GM20000 (cell line): ENCODE data around the gene ZNF74.

Experiments used
- DNase-seq: peaks from one replicate; pipeline ENCODE4 v3.0.0; 2012; ENCODE audit warnings: low spot score
- TF ChIP-seq, protein P1 (sequence below): IDR thresholded peaks from 2 replicates; pipeline ENCODE4 v1.5.1; 2012; ENCODE audit warnings: mild to moderate bottlenecking, control low read depth; ENCODE audit errors: extremely low read depth, missing control alignments

ZNF74 gene

DNA sequence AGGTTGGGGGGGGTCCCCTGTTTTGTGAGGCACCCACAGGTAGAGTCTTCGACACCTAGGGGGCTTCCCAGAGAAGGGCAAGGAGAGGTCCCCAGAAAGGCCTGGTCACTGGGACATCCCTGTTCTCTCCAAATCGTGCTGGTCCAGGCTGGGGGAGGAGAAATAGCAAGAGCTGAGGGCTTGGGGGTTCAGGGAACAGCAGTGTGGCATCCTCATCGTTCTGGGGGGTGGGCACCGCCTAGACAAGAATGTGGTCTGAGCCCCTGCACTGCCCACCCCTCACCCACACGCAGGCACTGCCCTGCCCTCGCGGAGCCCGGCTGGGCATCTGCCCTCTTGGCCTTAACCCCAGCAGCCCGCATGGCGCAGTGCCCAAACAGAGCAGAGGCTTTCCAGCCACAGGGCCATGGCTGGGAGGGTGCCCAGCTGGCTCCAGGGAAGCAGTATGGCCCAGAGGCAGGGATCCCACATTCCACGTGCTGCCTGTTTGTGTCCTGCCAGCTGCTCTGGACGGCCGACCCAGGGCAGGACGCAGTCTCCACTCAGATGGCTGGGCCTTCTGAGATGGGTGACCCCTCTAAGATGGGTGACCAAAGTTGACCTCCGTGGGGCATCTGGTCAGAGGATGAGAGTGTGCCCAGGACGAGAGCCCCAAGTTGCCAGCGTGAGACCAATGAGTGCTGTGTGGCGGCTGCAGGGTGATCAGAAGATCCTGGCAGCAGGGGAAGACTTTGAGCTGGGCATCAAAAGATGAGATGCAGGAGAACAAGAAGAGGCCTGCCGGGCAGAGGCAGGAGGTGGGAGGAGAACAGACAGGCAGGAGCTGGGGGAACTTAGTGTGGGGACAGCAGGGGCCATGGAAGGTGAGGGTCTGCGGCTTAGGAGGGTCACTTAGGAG, 29.3 kb downstream of the ZNF74 start:
- TF ChIP-seq, protein P1, sequence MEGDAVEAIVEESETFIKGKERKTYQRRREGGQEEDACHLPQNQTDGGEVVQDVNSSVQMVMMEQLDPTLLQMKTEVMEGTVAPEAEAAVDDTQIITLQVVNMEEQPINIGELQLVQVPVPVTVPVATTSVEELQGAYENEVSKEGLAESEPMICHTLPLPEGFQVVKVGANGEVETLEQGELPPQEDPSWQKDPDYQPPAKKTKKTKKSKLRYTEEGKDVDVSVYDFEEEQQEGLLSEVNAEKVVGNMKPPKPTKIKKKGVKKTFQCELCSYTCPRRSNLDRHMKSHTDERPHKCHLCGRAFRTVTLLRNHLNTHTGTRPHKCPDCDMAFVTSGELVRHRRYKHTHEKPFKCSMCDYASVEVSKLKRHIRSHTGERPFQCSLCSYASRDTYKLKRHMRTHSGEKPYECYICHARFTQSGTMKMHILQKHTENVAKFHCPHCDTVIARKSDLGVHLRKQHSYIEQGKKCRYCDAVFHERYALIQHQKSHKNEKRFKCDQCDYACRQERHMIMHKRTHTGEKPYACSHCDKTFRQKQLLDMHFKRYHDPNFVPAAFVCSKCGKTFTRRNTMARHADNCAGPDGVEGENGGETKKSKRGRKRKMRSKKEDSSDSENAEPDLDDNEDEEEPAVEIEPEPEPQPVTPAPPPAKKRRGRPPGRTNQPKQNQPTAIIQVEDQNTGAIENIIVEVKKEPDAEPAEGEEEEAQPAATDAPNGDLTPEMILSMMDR, result no peak
- no peak for DNase-seq

DNA sequence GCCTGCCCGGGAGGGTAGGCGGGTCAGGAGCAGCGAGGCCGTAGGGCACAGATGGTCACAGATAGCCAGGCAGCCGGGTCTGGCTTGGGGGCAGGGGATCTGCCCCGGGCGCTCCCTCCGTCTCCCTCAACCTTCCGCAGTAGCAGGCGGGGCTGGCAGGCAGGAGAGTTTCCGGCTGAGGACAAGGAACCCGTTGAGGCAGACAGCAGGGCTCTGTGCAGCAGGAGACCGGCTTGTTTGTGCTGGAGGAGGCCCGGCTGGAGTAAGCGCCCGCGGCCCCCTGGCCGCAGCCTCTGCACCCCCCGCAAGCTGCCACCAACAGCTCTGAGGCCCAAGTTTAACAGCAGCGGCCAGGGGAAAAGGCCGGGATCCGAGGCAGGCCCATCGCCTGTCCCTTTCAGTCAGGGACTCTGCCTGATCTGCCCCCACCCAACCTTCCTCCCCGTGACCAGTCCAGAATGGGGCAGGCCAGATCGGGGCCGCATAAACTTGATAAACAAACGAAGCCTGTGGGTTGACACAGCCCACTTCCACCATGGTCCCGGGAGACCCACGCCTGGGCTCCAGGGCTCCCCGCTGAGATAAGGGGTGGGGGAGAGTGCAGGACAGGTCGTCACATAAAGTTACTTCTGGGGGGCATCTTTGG, 30.1 kb downstream of the ZNF74 start:
- TF ChIP-seq, protein P1, result no peak
- no peak for DNase-seq

DNA sequence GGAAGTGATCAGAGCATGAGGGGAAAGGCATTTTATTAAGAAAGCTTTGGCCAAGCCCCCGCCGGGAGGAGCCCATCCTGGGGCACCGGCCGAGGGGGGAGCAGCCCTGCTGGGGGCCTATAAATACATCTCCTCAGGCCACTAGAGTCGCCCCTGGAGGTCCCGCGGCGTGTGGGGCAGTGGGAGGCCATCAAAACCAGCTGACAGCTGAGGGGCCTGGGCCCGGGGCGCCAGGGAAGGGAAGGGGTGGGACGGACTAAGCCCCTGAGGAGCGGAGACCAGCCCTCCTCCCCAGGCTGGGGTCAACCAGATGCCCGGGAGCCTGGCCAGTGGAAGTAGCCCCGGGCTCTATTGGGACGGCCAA, 30.6 kb downstream of the ZNF74 start:
- TF ChIP-seq, protein P1, result no peak
- DNase-seq, result no peak

DNA sequence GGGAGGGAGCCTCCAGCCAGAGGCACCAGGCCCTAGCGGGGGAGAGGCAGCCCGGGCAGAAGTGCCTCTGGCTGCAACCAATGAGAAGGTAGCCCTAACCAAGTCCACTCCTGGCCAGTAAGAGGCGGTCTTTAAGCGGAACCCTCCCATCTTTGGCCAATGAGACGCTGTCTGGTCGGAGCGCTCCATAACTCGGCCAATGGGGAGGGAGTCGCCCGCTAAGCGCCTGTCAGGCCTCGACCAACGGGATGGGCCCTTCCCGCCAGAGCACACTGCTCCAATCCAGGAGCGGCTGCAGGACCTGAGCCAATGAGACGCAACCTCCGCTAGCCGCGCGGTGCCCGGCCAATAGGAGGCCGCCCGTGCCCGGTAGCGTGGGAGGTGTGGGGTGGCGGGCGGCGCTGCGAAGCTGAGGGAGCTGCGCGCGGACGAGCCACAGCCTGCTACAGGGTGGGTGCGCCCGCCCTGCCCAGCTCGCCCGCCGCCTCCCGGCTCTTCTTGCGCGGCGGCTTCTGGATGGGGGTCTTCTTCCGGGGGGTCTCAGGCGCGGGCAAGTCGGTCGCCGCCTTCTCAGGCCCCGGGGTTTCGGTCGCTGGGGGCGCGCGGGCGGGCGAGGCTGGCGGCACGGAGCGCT, 31.1 kb downstream of the ZNF74 start:
- no peak for DNase-seq
- TF ChIP-seq, protein P1, result no peak

DNA sequence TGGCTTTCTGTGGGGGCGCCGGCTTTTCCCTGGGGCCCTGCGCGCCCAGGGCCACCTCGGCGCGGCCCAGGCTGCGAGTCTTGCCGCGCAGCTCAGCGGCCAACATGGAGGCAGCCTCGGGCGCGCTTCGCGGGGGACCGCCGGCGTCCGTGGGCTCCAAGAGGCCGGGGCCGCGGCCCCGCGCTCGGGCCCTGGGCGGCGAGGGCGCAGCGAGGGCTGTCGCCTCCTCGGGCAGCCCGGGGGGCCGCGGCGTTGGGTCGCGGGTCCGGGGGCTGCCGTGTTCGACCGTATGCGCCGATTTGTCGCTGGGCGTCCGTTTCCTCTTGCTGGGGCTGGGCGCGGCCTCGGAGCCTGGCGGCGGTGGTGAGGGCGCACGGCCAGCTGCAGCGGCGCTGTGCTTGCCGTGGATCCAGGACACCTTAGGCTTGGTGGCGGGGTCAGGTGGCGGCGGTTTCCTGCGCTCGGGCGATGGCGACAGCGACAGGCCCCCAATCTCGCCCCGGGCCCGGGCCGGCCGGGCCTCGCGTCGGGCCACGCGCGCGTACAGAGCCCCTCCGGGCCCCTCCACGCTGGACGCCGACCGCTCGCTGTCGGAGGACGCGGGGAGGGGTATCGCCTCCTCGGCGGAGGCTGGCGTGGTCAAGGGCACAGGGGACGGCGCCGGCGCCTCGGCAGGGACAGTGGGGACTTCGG, 31.8 kb downstream of the ZNF74 start:
- DNase-seq, result no peak

DNA sequence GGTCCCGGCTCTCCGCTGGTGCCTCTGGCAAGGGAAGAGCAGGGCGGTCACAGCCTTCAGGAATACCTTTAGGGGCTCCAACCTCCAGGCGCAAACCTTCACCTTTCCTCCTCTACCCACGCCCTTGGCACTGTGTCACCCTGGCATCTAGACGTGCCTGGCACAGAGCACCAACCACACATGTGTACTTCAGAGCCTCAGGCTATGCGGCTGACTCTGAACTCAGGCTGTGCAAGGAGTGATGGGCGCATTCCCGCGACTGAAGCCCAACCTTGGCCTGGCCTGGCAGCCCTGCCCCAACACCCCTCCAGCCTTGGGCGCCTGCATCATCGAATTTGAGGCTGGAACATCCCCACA, 32.3 kb downstream of the ZNF74 start:
- TF ChIP-seq, protein P1, result no peak
- no peak for DNase-seq

More for the DNA sequence above, 31.8 kb downstream of the ZNF74 start:
- TF ChIP-seq, protein P1, result no peak
